Tibial nerve (tissue), 4 donors: ENCODE results near the gene PPFIBP1. TPM values are rescaled to one million over a fixed set of nuclear protein-coding genes. Genes with fewer than 3 reads are reported as not detected.
"Not testable (repeated sequence)": the region's sequence is repeated elsewhere in the genome, so short reads cannot be mapped to it uniquely, and the experiment has no call there.

Source experiments
- DNase-seq, 2 donors: peaks; one replicate each; pipeline ENCODE4 v3.0.0-alpha.2; 2019; ENCODE audit warnings: low spot score in 2 of 2
- H3K27ac ChIP-seq, 4 donors: fragments of 200-600 bp; sonication (generic) in 3 of 4; one replicate each; pipeline ENCODE4 v1.5.1; 2017 to 2019; ENCODE audit warnings: mild to moderate bottlenecking in 1 of 4
- H3K27me3 ChIP-seq, 2 donors: fragments of 200-600 bp; sonication (generic) in 1 of 2; one replicate each; pipeline versions ENCODE4 v1.5.1 to v1.6.0; 2017 to 2019
- H3K36me3 ChIP-seq, 3 donors: fragments of 200-600 bp; sonication (generic); one replicate each; pipeline ENCODE4 v1.5.1; 2018 to 2019
- H3K4me1 ChIP-seq, 4 donors: fragments of 200-600 bp; sonication (generic) in 3 of 4; one replicate each; pipeline ENCODE4 v1.5.1; 2017 to 2019
- H3K4me3 ChIP-seq, 4 donors: fragments of 200-600 bp; sonication (generic) in 3 of 4; one replicate each; pipeline ENCODE4 v1.5.1; 2017 to 2019; ENCODE audit warnings: mild to moderate bottlenecking in 1 of 4, moderate library complexity in 1 of 4
- H3K9me3 ChIP-seq, 4 donors: fragments of 200-600 bp; sonication (generic) in 3 of 4; one replicate each; pipeline ENCODE4 v1.5.1; 2017 to 2019
- CTCF ChIP-seq, 5 experiments: fragments of 200-600 bp in 3 of 5; fragments of 450-650 bp in 2 of 5; sonication (generic) in 3 of 5; IDR thresholded peaks; one replicate each; pipeline ENCODE4 v1.5.1; 2016 to 2019; ENCODE audit warnings: antibody characterized with exemption in 5 of 5, mild to moderate bottlenecking in 3 of 5, moderate library complexity in 2 of 5
- EP300 ChIP-seq, 2 donors: sonication (generic); formaldehyde crosslinking; IDR thresholded peaks; one replicate each; pipeline ENCODE4 v1.6.1; 2017; ENCODE audit warnings: antibody characterized with exemption in 2 of 2, mild to moderate bottlenecking in 1 of 2
- POLR2A ChIP-seq, 2 donors: fragments of 450-650 bp; IDR thresholded peaks; one replicate each; pipeline ENCODE4 v1.6.1; 2017; ENCODE audit warnings: antibody characterized with exemption in 2 of 2, mild to moderate bottlenecking in 2 of 2, moderate library complexity in 2 of 2
- WGBS, 2 donors: methylation state at CpG; one replicate each; pipeline ENCODE4 v1.1.5; 2018; 5-methylcytosine and 5-hydroxymethylcytosine counted together
- total RNA-seq, 4 donors: library from RNA; depleted of rRNA; stranded (reverse); fragments of >200 nt; gene quantifications; one replicate each; pipeline ENCODE4 v1.1.0, GENCODE V29; 2016

The PPFIBP1 gene
- total RNA-seq, 4 donors from 2014 or later = 56.9 to 110 (median 72.5) TPM

DNA sequence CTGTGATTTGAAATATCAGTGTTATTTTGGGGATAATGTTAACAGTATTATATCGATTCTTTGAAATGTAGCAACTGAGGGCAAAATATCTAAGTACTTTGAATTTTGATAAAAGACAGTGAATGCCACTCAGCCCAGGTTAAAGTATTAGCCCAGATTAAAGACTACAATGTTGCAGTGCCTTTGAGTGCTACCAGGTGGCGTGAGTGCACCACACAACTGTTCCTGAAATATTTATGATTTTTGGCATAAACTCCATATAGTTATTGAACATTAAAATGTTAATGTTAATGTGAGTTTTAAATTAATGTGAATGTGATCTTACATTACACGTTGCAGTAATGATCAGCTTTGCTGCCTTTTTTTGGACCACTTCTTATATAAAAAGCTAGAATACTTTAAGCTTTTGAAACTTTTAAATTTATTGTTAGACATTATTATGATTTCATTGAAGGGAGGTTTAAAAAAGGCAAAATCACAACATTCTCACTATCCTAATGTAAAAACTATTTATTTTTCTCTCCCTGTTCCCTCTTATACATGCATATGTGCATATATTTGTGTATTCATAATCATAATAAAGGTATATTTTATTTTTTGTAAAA, 209.1 kb downstream of the PPFIBP1 start:
- Histone ChIP-seq H3K27me3 (no peaks in the 10 kb centered on the region), H3K36me3 (peaks cover 0 to 57% (median 8%) of the 10 kb centered on the region in 3 donors), H3K27ac (no peak overlapping the region), H3K4me1 (no peaks in the 10 kb centered on the region), H3K9me3 (no peaks in the 10 kb centered on the region), H3K4me3 (no peak overlapping the region)
- TF ChIP-seq POLR2A (IDR thresholded peaks at IDR 0.05) (no peak), CTCF (IDR thresholded peaks at IDR 0.05) (peak; percentile 59 to 78 (median 73)), EP300 (IDR thresholded peaks at IDR 0.05) (no peak)
- DNase-seq = peak in 1 of 2 donors; percentile 36
- 42 to 44% methylated on average over 3 of the region's 3 CpGs for WGBS, 2 donors

GRCh38 chr12:27733791-27734190, 209.8 kb downstream of the PPFIBP1 start:
- DNase-seq = no peak
- no peaks in the 10 kb centered on the region for H3K9me3 ChIP-seq
- TF ChIP-seq EP300 (IDR thresholded peaks at IDR 0.05) (no peak), POLR2A (IDR thresholded peaks at IDR 0.05) (no peak), CTCF (IDR thresholded peaks at IDR 0.05) (no peak)
- no peaks in the 10 kb centered on the region for H3K4me1 ChIP-seq
- H3K4me3 ChIP-seq = no peak overlapping the region
- WGBS, 2 donors = 84 to 93% methylated on average over 1 of the region's 1 CpG
- H3K36me3 ChIP-seq = peaks cover 0 to 63% (median 8%) of the 10 kb centered on the region in 3 donors
- H3K27ac ChIP-seq = no peak overlapping the region
- no peaks in the 10 kb centered on the region for H3K27me3 ChIP-seq

- H3K27me3 ChIP-seq, H3K4me1 ChIP-seq, H3K9me3 ChIP-seq, H3K27ac ChIP-seq, DNase-seq, H3K4me3 ChIP-seq: not testable (repeated sequence)
- H3K36me3 ChIP-seq = peaks cover 0 to 69% (median 8%) of the 10 kb centered on the region in 3 donors
- WGBS, 2 donors = 93% methylated on average over 9 of the region's 9 CpGs
Measured at GRCh38 chr12:27734321-27734720, 210.3 kb downstream of the PPFIBP1 start.

GRCh38 chr12:27743601-27744000, 219.6 kb downstream of the PPFIBP1 start:
- TF ChIP-seq EP300 (IDR thresholded peaks at IDR 0.05) = no peak
- no peak for TF ChIP-seq POLR2A (IDR thresholded peaks at IDR 0.05)
- no peak for TF ChIP-seq CTCF (IDR thresholded peaks at IDR 0.05)
- Histone ChIP-seq H3K4me3 (no peak overlapping the region), H3K27me3 (no peaks in the 10 kb centered on the region), H3K4me1 (peaks cover 0 to 23% (median 6%) of the 10 kb centered on the region in 4 donors), H3K9me3 (no peaks in the 10 kb centered on the region), H3K27ac (no peak overlapping the region), H3K36me3 (peaks cover 0 to 51% (median 0%) of the 10 kb centered on the region in 3 donors)
- 93 to 95% methylated on average over 5 of the region's 5 CpGs for WGBS, 2 donors
- no peak for DNase-seq

Other genes with a start within 250 kb of the PPFIBP1 start
- 1 to 10 TPM in 2 of 4 donors, under 1 TPM in 2; 0.39 to 2.4 (median 1.4) TPM for gene BMAL2, start 191.4 kb upstream of the PPFIBP1 start, total RNA-seq
- gene SMCO2, start 77.5 kb upstream of the PPFIBP1 start, total RNA-seq = not detected
- gene REP15, start 172.2 kb downstream of the PPFIBP1 start, total RNA-seq = not detected
- gene MRPS35, start 186.6 kb downstream of the PPFIBP1 start, total RNA-seq = 100 to 1,000 TPM in 1 of 4 donors, 10 to 100 TPM in 3; 27.0 to 103 (median 45.6) TPM